NT2/D1 (cell line): ENCODE measurements around the gene GADL1.

Source experiments
- SUZ12 ChIP-seq: IDR thresholded peaks from 2 replicates; pipeline ENCODE4 v1.6.1; 2011; ENCODE audit not compliant: insufficient read length, insufficient read depth; ENCODE audit errors: extremely low read depth
- ZNF274 ChIP-seq: IDR thresholded peaks from 2 replicates; pipeline ENCODE4 v1.6.1; 2011; ENCODE audit warnings: mild to moderate bottlenecking, low read depth, low read length

DNA sequence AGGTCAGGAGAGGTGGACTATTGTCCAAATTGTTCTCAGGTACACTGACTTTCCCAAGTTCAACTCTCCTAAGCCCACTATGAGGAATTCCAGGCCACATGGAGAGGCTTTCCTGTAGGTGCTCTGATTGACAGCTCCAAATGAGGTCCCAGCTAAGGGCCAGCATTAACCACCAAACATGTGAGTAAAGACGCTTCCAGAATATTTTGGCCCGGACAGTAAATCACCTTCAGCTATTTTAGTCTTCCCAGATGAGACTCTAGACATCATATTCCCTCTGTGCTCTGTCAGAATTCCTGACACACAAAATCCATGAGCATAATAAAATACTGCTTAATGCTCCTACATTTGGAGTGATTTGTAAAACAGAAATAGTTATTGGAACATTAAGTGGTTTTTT, 152.6 kb downstream of the GADL1 start:
- TF ChIP-seq SUZ12 = no peak
- no peak for TF ChIP-seq ZNF274
